Measurements from ENCODE around the gene KLHDC3. TPM values are rescaled to one million over a fixed set of nuclear protein-coding genes. Genes with fewer than 3 reads are reported as not detected.

Gene KLHDC3
- total and polyA plus RNA-seq, 2 of the 8 experiments (the other 6 are each of a cell fraction or from before 2014, with no cell fraction given): 181 to 203 TPM

GRCh38 chr6:42978839-42979522, 35.1 kb upstream of the KLHDC3 start, which contains the start of gene PEX6:
Gene PEX6 (minus strand): TSS chr6:42979181. CDS start chr6:42979150, 31 bp downstream.
- Histone ChIP-seq H2BK120ac (replicated peaks; ENCODE audit: low read depth, low read length) (no peak within 1 kb of the TSS), H3K79me1 (ENCODE audit: low read depth, low read length) (no peaks in the 10 kb centered on the region; the same call in 1 of the 2 replicates), H2BK20ac (ENCODE audit: low read length) (no peak within 1 kb of the TSS), H3K27me3 (replicated peaks in 1 of 4; ENCODE audit: control insufficient read depth in 3 of 4, extremely low read depth in 1 of 4, insufficient read depth in 3 of 4, low read length in 3 of 4) (no peaks in the 10 kb centered on the region), H3K27ac (ENCODE audit: low read depth, low read length) (no peak within 1 kb of the TSS), H3K36me3 (ENCODE audit: control insufficient read depth in 2 of 4, insufficient read depth in 4 of 4, low read length in 3 of 4) (no peaks in the 10 kb centered on the region; a peak in 1 of 8 replicates), H2BK15ac (ENCODE audit: low read length) (peak within 1 kb of the TSS; percentile 66), H2AK5ac (ENCODE audit: low read depth, low read length) (no peak within 1 kb of the TSS), H2AFZ (ENCODE audit: low read length) (peak within 1 kb of the TSS; percentile 90), H4K20me1 (replicated peaks in 1 of 2; ENCODE audit: control insufficient read depth in 1 of 2, insufficient read depth in 2 of 2, low read length in 2 of 2) (peaks cover 0 to 1% of the 10 kb centered on the region in 2 experiments), H3K18ac (ENCODE audit: extremely low read depth, low read length) (peak within 1 kb of the TSS; percentile 44), H3K4me2 (ENCODE audit: insufficient read depth in 1 of 2, low read depth in 2 of 2, low read length in 2 of 2) (peak within 1 kb of the TSS; percentile 91 to 97), H3K9me3 (ENCODE audit: insufficient read depth in 2 of 2, low read depth in 1 of 2, low read length in 1 of 2) (no peaks in the 10 kb centered on the region), H3K4ac (replicated peaks; ENCODE audit: insufficient read length, low read depth, low read length) (peak within 1 kb of the TSS; percentile 22), H3K4me3 (ENCODE audit: extremely low read depth in 1 of 4, insufficient read depth in 2 of 4, low read depth in 3 of 4, low read length in 4 of 4) (peak within 1 kb of the TSS; percentile 67 to 92 (median 70)), H3K9ac (replicated peaks in 1 of 4; ENCODE audit: extremely low read depth in 1 of 4, low read depth in 3 of 4, low read length in 3 of 4) (peak within 1 kb of the TSS; percentile 34 to 89 (median 62)), H4K5ac (ENCODE audit: insufficient read length, low read depth, low read length) (peak within 1 kb of the TSS; percentile 20), H3K56ac (replicated peaks; ENCODE audit: insufficient read length, low read depth, low read length) (peak within 1 kb of the TSS; percentile 46), H3K14ac (ENCODE audit: insufficient read length) (no peak within 1 kb of the TSS), H3K79me2 (ENCODE audit: control insufficient read depth in 1 of 2, insufficient read depth in 2 of 2, low read length in 2 of 2) (peaks cover 0 to 3% of the 10 kb centered on the region in 2 experiments; a peak in 1 of 4 replicates), H4K8ac (ENCODE audit: extremely low read depth, insufficient read depth, low read length) (peak within 1 kb of the TSS; percentile 65), H3K4me1 (replicated peaks in 1 of 4; ENCODE audit: control insufficient read depth in 3 of 4, insufficient read depth in 4 of 4, low read length in 3 of 4) (peaks cover 4 to 10% (median 6%) of the 10 kb centered on the region in 4 experiments; a peak in 3 of 7 replicates), H3K23ac (ENCODE audit: insufficient read length) (no peak within 1 kb of the TSS), H4K91ac (replicated peaks; ENCODE audit: insufficient read length, low read length) (no peak within 1 kb of the TSS), H3K23me2 (ENCODE audit: low read depth, low read length) (peaks cover 11% of the 10 kb centered on the region), H2BK12ac (ENCODE audit: low read depth, low read length) (no peak within 1 kb of the TSS), H2BK5ac (ENCODE audit: low read depth, low read length) (peak within 1 kb of the TSS; percentile 18; the same call in 1 of the 2 replicates)
- POLR2A ChIA-PET (ENCODE audit: partially characterized antibody): interaction anchor here (0.5 to 3.8 kb wide), 24 partner anchors 8 to 545 kb away, joined by 3 to 27 read pairs (median 4); partner anchors contain the start of genes CNPY3, CUL7, GNMT and KLC4
- DNase-seq (ENCODE audit: low read depth in 1 of 2, low spot score in 2 of 2) (peak; percentile 76 to 89), FAIRE-seq (no peak)
- 2% methylated on average over 52 of the region's 59 CpGs; no CpG with 5 or more reads in 1 of the 2 experiments for WGBS, 2 experiments (ENCODE audit: extremely low coverage in 1 of 2, insufficient coverage in 1 of 2, insufficient read length in 1 of 2, insufficient replicate concordance in 2 of 2, low coverage in 1 of 2, low lambda C conversion rate in 2 of 2, missing lambda C conversion rate in 1 of 2)
- CTCF ChIA-PET (ENCODE audit: partially characterized antibody): interaction anchor here (0.6 to 4.4 kb wide), 12 partner anchors 8 to 657 kb away, joined by 3 to 33 read pairs (median 4); no protein-coding TSS in a partner anchor
- TF ChIP-seq HDAC6 (IDR thresholded peaks at IDR 0.05; ENCODE audit: low read depth, low read length) (no peak), CBX8 (IDR thresholded peaks at IDR 0.05; ENCODE audit: borderline replicate concordance, low read depth, low read length) (no peak), BRCA1 (IDR thresholded peaks at IDR 0.05; ENCODE audit: low read depth, low read length) (no peak), JUND (IDR thresholded peaks at IDR 0.05; ENCODE audit: low read length) (no peak), KDM1A (IDR thresholded peaks at IDR 0.05; ENCODE audit: borderline replicate concordance, low read length) (no peak), RNF2 (IDR thresholded peaks at IDR 0.05; ENCODE audit: borderline replicate concordance, low read depth, low read length, missing control alignments, poor library complexity, severe bottlenecking) (no peak), TAF1 (IDR thresholded peaks at IDR 0.05; ENCODE audit: low read depth, low read length) (peak; percentile 62; the same call in 1 of the 2 replicates), CTBP2 (IDR thresholded peaks at IDR 0.05; ENCODE audit: borderline replicate concordance, insufficient read depth, insufficient read length, low read length) (no peak), POLR2AphosphoS5 (IDR thresholded peaks at IDR 0.05; ENCODE audit: low read depth, low read length) (peak; percentile 84), ATF3 (IDR thresholded peaks at IDR 0.05; ENCODE audit: insufficient read depth, low read depth, low read length) (no peak), GTF2F1 (IDR thresholded peaks at IDR 0.05; ENCODE audit: borderline replicate concordance, low read depth, low read length) (no peak)

Data from H1 (cell line).